Upper lobe of left lung (tissue), 4 donors: ENCODE measurements around the gene PRPF18.

Source experiments
- CTCF ChIP-seq, 6 experiments: fragments of 450-650 bp in 4 of 6; fragments of 200-600 bp in 2 of 6; sonication (generic) in 2 of 6; IDR thresholded peaks; one replicate each; pipeline ENCODE4 v1.5.1; 2016 to 2019; ENCODE audit warnings: antibody characterized with exemption in 6 of 6
- EP300 ChIP-seq, 4 donors: sonication (generic); formaldehyde crosslinking; IDR thresholded peaks; one replicate each; pipeline ENCODE4 v1.5.1; 2017; ENCODE audit warnings: antibody characterized with exemption in 4 of 4, control low read depth in 2 of 4
- POLR2A ChIP-seq, 4 donors: fragments of 450-650 bp; IDR thresholded peaks; one replicate each; pipeline ENCODE4 v1.5.1; 2016 to 2017; ENCODE audit warnings: antibody characterized with exemption in 4 of 4, mild to moderate bottlenecking in 2 of 4
- POLR2AphosphoS5 ChIP-seq, 2 donors: sonication (generic); formaldehyde crosslinking; IDR thresholded peaks; one replicate each; pipeline ENCODE4 v1.5.1; 2017; ENCODE audit warnings: antibody characterized with exemption in 2 of 2

DNA sequence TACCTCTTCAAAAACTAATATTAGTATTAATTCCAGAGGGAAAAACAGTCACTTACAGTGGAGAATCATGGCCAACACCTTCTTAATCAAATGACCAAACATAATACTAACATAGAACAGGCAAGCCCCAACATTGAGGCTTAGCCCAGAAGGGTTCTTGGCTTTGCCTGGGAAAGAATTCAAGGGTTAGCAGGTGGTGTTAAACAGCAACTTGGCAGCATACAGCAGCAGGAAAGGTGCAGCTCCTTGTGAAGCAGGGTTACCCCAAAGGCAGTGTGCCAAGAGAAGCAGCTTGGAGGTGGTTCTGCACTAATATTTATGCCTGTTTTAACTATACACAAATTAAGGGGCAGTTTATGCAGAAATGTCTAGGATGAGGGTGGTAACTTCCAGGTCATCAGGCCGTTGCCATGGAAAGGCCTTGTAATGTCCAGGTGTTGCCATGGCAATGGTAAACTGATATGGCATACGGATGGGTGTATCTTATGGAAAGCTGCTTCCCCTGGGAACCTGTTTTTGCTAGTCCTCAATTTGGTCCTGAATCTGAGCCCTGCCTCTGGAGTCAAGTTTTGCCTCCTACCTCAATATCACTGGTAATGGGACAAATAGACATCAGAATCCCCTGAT, 30.8 kb upstream of the PRPF18 start:
- TF ChIP-seq CTCF (IDR thresholded peaks at IDR 0.05): no peak
- TF ChIP-seq POLR2A (IDR thresholded peaks at IDR 0.05): no peak
- TF ChIP-seq EP300 (IDR thresholded peaks at IDR 0.05): no peak
- no peak for TF ChIP-seq POLR2AphosphoS5 (IDR thresholded peaks at IDR 0.05)
